ENCODE results near the gene SLCO3A1. TPM values are rescaled to one million over a fixed set of nuclear protein-coding genes. Genes with fewer than 3 reads are reported as not detected.
"Not testable (repeated sequence)": the region's sequence is repeated elsewhere in the genome, so short reads cannot be mapped to it uniquely, and the experiment has no call there.

Gene SLCO3A1
- total RNA-seq, 4 donors from 2014 or later, result 4.4 to 66.2 (median 5.1) TPM

- WGBS, 2 donors (ENCODE audit: low coverage in 1 of 2), result 84% methylated on average over 2 of the region's 2 CpGs; no CpG with 5 or more reads in 1 of the 2 donors
These were observed 347.4 kb downstream of the SLCO3A1 start for GRCh38 chr15:92200891-92201290.

GRCh38 chr15:92205255-92205739, 351.8 kb downstream of the SLCO3A1 start:
- Histone ChIP-seq H3K4me3 (no peak overlapping the region), H3K9me3 (no peaks in the 10 kb centered on the region), H3K27ac (no peak overlapping the region), H3K4me1 (no peaks in the 10 kb centered on the region), H3K27me3 (no peaks in the 10 kb centered on the region), H3K36me3 (no peaks in the 10 kb centered on the region)
- WGBS, 2 donors (ENCODE audit: low coverage in 1 of 2), result 70 to 73% methylated on average over 2 of the region's 2 CpGs
- in situ Hi-C loops (cut with MboI; ENCODE audit: low pct_ligation_motif_present in 1 of 4, low pct_unique_long_range_greater_than_20kb in 1 of 4, low sequenced_read_pairs in 3 of 4), result no loop called here
- intact Hi-C loops (cut with DNase I; ENCODE audit: low total_unique reads), result no loop called here
- TF ChIP-seq POLR2A (IDR thresholded peaks at IDR 0.05), result no peak
- TF ChIP-seq CTCF (IDR thresholded peaks at IDR 0.05), result peak in 3 of 5 experiments; percentile 21 to 48 (median 24)
- DNase-seq, result peak; percentile 14

More at GRCh38 chr15:92200891-92201290, 347.4 kb downstream of the SLCO3A1 start:
- intact Hi-C loops (cut with DNase I; ENCODE audit: low total_unique reads), result no loop called here
- DNase-seq, result no peak
- Histone ChIP-seq H3K4me3 (no peak overlapping the region), H3K27ac (no peak overlapping the region), H3K9me3 (no peaks in the 10 kb centered on the region), H3K27me3 (no peaks in the 10 kb centered on the region), H3K4me1 (no peaks in the 10 kb centered on the region), H3K36me3 (no peaks in the 10 kb centered on the region)
- in situ Hi-C loops (cut with MboI; ENCODE audit: low pct_ligation_motif_present in 1 of 4, low pct_unique_long_range_greater_than_20kb in 1 of 4, low sequenced_read_pairs in 3 of 4), result no loop called here
- TF ChIP-seq POLR2AphosphoS5 (IDR thresholded peaks at IDR 0.05) (no peak), EP300 (IDR thresholded peaks at IDR 0.05; ENCODE audit: low read depth) (no peak), POLR2A (IDR thresholded peaks at IDR 0.05) (no peak), CTCF (IDR thresholded peaks at IDR 0.05) (no peak)

GRCh38 chr15:92207601-92208000, 354.1 kb downstream of the SLCO3A1 start:
- 71 to 90% methylated on average over 2 to 6 of the region's 6 CpGs for WGBS, 2 donors (ENCODE audit: low coverage in 1 of 2)
- H3K4me1 ChIP-seq; H3K27ac ChIP-seq; H3K9me3 ChIP-seq; H3K36me3 ChIP-seq; intact Hi-C loops (cut with DNase I; ENCODE audit: low total_unique reads); H3K27me3 ChIP-seq; in situ Hi-C loops (cut with MboI; ENCODE audit: low pct_ligation_motif_present in 1 of 4, low pct_unique_long_range_greater_than_20kb in 1 of 4, low sequenced_read_pairs in 3 of 4); DNase-seq; H3K4me3 ChIP-seq: not testable (repeated sequence)

Measured in transverse colon (tissue), 4 donors.